Measurements from ENCODE around the gene FZD8. TPM values are rescaled to one million over a fixed set of nuclear protein-coding genes. Genes with fewer than 3 reads are reported as not detected.

The FZD8 gene
- total and polyA plus RNA-seq, 2 experiments from 2014 or later = 7.6 to 58.4 TPM

DNA sequence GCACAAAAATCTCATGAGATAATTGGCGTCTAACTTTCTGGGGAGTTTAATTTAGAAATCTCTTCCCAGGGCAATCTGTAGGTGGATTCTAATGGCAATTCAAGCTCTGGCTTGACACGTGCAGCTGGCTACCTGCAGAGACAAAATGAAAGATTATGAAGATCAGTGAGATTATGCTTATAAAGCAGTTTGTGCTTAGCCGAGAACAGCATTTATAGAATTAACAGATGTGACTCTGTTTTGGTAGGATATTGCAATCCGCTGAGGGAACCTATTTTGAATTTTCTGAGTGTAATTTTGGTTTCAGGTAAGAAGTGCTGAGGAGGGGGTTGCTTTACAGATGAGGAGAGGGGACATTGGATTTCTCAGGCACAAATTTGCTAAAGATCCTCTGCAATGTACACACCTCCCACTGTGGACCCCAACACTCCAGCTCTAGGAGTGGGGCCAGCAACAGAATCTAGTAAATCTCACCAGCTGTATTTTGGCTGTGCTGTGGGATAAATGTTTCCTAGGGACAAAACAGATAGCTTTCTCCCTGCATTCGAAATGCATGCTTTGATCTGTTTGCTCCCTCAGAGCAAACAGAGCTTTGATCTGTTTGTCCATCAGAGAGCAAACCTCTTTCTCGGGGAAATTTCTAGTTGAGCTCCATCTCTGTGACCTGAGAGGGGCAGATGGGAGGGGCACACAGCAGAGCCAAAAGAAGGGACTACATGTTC lies 29.6 kb downstream of the FZD8 start:
- TF ChIP-seq, protein P1, sequence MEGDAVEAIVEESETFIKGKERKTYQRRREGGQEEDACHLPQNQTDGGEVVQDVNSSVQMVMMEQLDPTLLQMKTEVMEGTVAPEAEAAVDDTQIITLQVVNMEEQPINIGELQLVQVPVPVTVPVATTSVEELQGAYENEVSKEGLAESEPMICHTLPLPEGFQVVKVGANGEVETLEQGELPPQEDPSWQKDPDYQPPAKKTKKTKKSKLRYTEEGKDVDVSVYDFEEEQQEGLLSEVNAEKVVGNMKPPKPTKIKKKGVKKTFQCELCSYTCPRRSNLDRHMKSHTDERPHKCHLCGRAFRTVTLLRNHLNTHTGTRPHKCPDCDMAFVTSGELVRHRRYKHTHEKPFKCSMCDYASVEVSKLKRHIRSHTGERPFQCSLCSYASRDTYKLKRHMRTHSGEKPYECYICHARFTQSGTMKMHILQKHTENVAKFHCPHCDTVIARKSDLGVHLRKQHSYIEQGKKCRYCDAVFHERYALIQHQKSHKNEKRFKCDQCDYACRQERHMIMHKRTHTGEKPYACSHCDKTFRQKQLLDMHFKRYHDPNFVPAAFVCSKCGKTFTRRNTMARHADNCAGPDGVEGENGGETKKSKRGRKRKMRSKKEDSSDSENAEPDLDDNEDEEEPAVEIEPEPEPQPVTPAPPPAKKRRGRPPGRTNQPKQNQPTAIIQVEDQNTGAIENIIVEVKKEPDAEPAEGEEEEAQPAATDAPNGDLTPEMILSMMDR (IDR thresholded peaks at IDR 0.05; ENCODE audit: low read depth, low read length) = no peak
- Histone ChIP-seq H3K9me3 (ENCODE audit: low read depth) (no peaks in the 10 kb centered on the region), H3K27me3 (peaks cover 6% of the 10 kb centered on the region), H3K4me3 (no peak overlapping the region), H3K4me1 (ENCODE audit: low read depth) (no peaks in the 10 kb centered on the region), H3K36me3 (no peaks in the 10 kb centered on the region), H3K27ac (no peak overlapping the region)
- DNase-seq (ENCODE audit: low read depth in 1 of 2, low spot score in 1 of 2) = no peak

DNA sequence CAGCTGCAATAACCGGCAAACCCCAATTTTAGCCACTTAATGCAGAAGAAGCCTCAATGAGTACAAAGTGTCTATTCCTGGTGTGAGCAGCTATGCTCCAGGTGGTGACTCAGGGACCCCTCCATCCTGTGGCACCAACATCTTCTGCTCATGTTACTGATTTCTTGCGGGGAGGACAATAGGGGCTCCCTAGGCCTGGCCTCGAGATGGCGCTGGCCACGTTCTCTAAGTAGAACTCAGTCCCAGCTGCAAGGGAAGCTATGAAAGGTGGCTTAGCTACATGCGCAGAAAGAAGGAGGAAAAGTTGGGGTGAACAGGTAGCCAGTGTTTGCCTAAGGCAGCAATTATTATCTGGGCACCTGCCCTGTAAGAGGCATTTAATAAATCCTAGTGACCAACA lies 30.3 kb downstream of the FZD8 start:
- Histone ChIP-seq H3K4me3 (no peak overlapping the region), H3K27me3 (peaks cover 9% of the 10 kb centered on the region), H3K27ac (no peak overlapping the region), H3K36me3 (no peaks in the 10 kb centered on the region), H3K9me3 (ENCODE audit: low read depth) (no peaks in the 10 kb centered on the region), H3K4me1 (ENCODE audit: low read depth) (no peaks in the 10 kb centered on the region)
- TF ChIP-seq, protein P1 (IDR thresholded peaks at IDR 0.05; ENCODE audit: low read depth, low read length) = no peak
- DNase-seq (ENCODE audit: low read depth in 1 of 2, low spot score in 1 of 2) = no peak

DNA sequence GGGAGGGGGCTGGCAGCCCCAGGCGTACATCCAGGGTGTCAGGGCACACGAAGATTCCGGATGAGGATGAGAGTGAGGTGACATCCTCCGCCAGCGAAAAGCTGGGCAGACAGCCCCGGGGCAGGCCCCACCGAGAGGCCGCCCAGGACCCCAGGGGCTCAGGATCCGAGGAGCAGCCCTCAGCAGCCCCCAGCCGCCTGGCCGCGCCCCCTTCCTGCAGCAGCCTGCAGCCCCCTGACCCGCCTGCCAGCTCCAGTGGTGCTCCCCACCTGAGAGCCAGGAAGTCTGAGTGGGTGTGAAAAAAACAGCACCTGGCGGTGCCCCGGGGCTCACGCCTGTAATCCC lies 33.8 kb downstream of the FZD8 start:
- no peak overlapping the region for H3K27ac ChIP-seq
- no peaks in the 10 kb centered on the region for H3K36me3 ChIP-seq
- no peaks in the 10 kb centered on the region for H3K4me1 ChIP-seq (ENCODE audit: low read depth)
- H3K9me3 ChIP-seq (ENCODE audit: low read depth) = no peaks in the 10 kb centered on the region
- no peak for DNase-seq (ENCODE audit: low read depth in 1 of 2, low spot score in 1 of 2)
- H3K27me3 ChIP-seq = peaks cover 9% of the 10 kb centered on the region
- TF ChIP-seq, protein P1 (IDR thresholded peaks at IDR 0.05; ENCODE audit: low read depth, low read length) = no peak
- H3K4me3 ChIP-seq = no peak overlapping the region

DNA sequence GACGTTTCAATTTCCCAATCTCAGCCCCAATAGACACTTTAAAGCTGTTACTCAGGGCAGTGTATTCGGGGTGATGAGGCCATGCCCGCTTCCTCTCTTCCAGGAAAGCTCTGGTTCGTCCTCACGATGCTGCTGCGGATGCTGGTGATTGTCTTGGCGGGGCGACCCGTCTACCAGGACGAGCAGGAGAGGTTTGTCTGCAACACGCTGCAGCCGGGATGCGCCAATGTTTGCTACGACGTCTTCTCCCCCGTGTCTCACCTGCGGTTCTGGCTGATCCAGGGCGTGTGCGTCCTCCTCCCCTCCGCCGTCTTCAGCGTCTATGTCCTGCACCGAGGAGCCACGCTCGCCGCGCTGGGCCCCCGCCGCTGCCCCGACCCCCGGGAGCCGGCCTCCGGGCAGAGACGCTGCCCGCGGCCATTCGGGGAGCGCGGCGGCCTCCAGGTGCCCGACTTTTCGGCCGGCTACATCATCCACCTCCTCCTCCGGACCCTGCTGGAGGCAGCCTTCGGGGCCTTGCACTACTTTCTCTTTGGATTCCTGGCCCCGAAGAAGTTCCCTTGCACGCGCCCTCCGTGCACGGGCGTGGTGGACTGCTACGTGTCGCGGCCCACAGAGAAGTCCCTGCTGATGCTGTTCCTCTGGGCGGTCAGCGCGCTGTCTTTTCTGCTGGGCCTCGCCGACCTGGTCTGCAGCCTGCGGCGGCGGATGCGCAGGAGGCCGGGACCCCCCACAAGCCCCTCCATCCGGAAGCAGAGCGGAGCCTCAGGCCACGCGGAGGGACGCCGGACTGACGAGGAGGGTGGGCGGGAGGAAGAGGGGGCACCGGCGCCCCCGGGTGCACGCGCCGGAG lies 34.4 kb downstream of the FZD8 start:
- DNase-seq (ENCODE audit: low read depth in 1 of 2, low spot score in 1 of 2) = peak in 1 of 2 donors; percentile 34
- Histone ChIP-seq H3K9me3 (ENCODE audit: low read depth) (no peaks in the 10 kb centered on the region), H3K36me3 (no peaks in the 10 kb centered on the region), H3K4me1 (ENCODE audit: low read depth) (no peaks in the 10 kb centered on the region), H3K27ac (no peak overlapping the region), H3K27me3 (peaks cover 9% of the 10 kb centered on the region), H3K4me3 (no peak overlapping the region)
- TF ChIP-seq, protein P1 (IDR thresholded peaks at IDR 0.05; ENCODE audit: low read depth, low read length) = no peak

DNA sequence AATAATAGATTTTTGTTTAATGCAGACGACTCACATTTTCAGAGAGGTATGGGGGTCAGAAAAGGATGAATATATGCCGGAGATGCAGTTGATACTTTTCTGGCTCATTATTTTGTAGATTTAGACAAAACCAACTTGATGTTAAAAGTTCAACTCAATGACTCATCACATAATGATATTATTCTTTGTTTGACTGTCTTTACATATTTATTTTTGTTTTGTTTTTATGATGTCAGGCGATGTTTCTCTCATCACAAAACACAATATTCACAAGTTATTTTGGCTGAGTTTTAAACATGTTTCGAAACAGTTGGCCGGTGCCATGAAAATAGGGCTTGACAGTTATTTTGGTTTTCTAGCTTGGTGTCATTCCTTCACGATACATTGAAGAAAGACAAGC lies 35.7 kb downstream of the FZD8 start:
- Histone ChIP-seq H3K27me3 (peaks cover 9% of the 10 kb centered on the region), H3K9me3 (ENCODE audit: low read depth) (no peaks in the 10 kb centered on the region), H3K4me3 (no peak overlapping the region), H3K4me1 (ENCODE audit: low read depth) (no peaks in the 10 kb centered on the region), H3K27ac (no peak overlapping the region), H3K36me3 (no peaks in the 10 kb centered on the region)
- TF ChIP-seq, protein P1 (IDR thresholded peaks at IDR 0.05; ENCODE audit: low read depth, low read length) = no peak
- peak in 1 of 2 donors; percentile 11 for DNase-seq (ENCODE audit: low read depth in 1 of 2, low spot score in 1 of 2)
